Subcutaneous adipose tissue (tissue), 4 donors: ENCODE measurements around the gene MIER1. TPM values are rescaled to one million over a fixed set of nuclear protein-coding genes. Genes with fewer than 3 reads are reported as not detected.

Experiments
- total RNA-seq, 4 donors: library from RNA; depleted of rRNA; stranded (reverse); fragments of >200 nt; gene quantifications; one replicate each; pipeline ENCODE4 v1.1.0, GENCODE V29; 2016
- TF ChIP-seq, protein P1 (sequence below): fragments of 450-650 bp; IDR thresholded peaks from one replicate; pipeline ENCODE4 v1.5.1; 2016; ENCODE audit warnings: low read depth, mild to moderate bottlenecking, control low read depth, antibody characterized with exemption, moderate library complexity

MIER1 gene
- total RNA-seq, 4 donors from 2014 or later, result 37.7 to 59.5 (median 40.2) TPM

DNA sequence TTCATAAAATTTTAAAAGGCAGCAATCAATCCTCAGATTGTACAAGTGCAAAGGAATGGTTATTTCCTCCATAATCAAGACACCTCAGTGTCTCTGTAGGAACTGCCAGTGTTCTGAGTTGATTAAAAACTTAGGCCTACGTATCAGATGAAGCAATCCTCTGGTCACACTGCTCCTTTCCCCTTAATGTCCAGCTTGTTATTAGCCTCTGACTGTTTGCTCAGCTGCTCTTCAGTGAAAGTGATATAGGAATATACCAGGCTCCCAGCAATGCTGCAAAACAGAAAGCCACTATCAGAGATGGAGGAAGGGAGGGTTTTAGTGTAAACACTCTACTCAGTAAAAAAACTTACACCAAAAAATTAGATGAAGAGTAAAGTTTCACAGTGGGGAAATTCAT, 79.4 kb downstream of the MIER1 start:
- TF ChIP-seq, protein P1, sequence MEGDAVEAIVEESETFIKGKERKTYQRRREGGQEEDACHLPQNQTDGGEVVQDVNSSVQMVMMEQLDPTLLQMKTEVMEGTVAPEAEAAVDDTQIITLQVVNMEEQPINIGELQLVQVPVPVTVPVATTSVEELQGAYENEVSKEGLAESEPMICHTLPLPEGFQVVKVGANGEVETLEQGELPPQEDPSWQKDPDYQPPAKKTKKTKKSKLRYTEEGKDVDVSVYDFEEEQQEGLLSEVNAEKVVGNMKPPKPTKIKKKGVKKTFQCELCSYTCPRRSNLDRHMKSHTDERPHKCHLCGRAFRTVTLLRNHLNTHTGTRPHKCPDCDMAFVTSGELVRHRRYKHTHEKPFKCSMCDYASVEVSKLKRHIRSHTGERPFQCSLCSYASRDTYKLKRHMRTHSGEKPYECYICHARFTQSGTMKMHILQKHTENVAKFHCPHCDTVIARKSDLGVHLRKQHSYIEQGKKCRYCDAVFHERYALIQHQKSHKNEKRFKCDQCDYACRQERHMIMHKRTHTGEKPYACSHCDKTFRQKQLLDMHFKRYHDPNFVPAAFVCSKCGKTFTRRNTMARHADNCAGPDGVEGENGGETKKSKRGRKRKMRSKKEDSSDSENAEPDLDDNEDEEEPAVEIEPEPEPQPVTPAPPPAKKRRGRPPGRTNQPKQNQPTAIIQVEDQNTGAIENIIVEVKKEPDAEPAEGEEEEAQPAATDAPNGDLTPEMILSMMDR, result no peak

DNA sequence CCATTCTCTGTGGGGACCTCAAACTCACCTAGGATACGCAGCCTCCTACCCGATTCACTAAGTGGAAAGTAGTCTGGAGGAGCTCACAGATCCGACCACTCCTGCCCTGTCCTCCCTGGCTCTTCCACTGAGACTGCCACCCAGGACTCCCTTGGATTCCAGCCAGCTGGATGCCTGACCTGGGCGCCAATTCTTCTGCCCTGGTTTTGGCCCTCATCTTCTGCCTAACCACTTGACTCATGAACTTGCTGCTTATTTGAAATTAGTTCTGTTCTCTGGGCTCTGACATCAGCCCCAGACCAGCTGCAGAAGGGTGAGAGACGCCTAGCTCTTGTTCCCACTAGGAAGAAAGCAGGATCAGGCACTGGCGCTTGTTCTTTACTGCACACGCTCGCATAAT, 80.3 kb downstream of the MIER1 start:
- TF ChIP-seq, protein P1, result no peak

DNA sequence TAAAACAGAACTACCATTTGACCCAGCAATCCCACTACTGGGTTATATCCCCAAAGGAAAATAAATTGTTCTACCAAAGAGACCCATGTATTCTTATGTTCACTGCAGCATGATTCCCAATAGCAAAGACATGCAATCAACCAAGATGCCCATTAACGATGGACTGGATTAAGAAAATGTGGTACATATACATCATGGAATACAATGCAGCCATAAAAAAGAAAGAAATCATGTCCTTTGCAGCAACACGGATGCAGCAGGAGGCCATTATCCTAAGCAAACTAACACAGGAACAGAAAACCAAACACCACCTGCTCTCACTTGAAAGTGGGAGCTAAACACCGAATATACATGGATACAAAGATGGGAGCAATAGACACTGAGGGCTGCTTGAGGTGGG, 85.0 kb downstream of the MIER1 start:
- TF ChIP-seq, protein P1, result no peak

DNA sequence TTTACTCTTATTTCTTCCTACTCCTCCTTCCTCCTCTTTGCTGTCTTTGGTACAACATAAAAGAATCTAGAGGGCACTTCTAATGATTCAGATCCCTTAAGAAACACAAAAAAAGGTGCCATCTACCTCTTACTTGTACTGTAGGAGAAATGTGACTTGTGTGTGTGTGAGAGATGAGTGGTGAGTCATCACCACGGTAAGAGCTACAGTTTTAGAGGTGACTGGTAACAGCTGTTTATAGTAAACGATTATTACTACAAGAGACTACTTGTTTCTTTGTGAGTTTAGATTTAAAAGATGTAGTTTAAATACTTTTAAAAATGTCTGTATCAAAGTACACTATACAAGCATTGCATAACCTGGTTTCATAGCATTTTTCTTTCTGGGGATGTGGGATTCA, 88.8 kb downstream of the MIER1 start:
- TF ChIP-seq, protein P1, result no peak

DNA sequence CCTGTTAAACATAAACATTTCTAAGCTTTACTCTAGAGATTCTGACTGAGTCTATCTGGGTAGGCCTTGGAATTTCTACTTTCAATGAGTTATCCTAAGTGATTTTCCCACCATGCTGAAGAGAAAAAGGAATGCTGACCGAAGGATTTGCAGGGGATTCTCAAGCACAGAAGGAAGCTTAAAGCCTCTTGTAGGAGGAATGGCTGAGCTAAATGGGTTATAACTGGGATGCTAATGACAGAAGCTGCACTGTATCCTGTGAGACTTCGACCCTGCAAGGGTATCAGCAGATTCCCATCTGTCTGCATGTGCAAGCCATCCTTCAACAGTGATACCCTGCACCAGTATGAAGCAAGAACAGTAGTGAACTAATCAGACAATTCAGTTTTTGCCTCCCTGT, 93.8 kb downstream of the MIER1 start:
- TF ChIP-seq, protein P1, result no peak

DNA sequence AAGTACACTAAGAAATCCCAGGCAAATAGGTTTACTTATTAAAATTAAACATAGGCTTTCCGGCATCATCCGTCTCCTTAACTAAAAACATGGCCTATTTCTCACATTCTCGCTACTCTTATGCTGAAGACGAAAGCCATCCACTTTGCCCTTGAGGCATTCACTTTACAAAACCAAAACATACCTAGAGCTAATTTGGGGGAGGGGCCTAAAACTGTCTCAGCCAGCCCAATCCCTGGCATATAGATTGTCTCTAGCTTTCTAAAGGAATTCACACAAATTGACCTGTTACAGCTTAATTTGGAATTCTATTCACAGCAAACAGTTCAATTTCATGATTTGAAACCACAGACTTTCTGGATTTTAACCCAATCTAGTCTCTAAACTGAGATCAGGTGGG, 94.3 kb downstream of the MIER1 start:
- TF ChIP-seq, protein P1, result no peak

DNA sequence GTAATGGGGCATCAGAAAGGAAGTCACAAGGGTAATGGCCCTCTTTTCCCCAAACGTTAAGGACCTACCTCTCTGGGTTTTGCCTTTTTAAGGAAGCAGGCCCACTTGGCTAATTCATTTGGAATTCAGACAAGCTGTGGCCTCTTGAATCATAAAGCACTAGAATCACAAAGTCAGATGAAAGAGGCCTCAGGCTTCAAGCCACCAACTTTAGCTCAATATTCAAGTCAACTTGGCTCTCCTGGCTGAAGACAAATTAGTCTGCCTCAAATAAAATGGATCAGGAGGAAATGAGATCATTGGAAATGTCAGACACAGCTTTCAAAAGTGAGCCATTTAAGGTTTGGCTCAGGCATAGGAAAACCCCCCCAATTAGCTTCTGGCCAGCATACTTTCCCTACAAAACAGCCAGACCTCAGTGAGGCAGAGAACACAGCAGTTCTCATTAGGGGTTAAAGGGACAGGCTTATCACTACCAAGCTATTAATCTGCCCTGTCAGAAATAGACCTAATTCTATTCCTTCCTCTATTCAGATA, 94.9 kb downstream of the MIER1 start:
- TF ChIP-seq, protein P1, result no peak

DNA sequence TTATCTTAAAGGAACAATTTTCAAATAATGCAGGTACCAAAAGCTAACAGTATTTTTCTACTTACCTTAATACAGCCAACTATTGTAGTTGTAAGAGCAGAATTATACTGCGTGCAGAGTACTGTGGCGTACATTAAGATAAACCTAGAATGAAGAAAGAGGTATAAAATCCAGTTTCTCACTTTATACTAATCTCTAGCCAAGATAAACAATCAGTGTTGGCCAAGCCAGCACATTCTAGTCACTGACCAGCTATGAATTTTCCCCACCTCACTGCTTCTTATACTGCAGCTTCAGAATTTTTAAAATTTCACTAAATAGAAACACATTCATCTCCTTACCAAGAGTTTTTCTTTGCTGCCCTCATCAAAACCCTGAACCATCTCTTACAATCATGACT, 95.5 kb downstream of the MIER1 start:
- TF ChIP-seq, protein P1, result no peak
